NOMO-1 treated with DMSO at 0.1 percent for 48 hours (cell line): Measurements from ENCODE around the gene TMTC4.
"Not testable (repeated sequence)": the region's sequence is repeated elsewhere in the genome, so short reads cannot be mapped to it uniquely, and the experiment has no call there.

Experiments
- DNase-seq: peaks from one replicate; lab custom pipeline; 2025; ENCODE audit not compliant: unreplicated experiment; lab: John Stamatoyannopoulos, UW

Gene TMTC4

GRCh38 chr13:100674572-100674871 lies at the start of gene TMTC4:
Gene TMTC4, minus strand, starts transcription at chr13:100674795. Its CDS starts 4,433 bp downstream, at chr13:100670362.
- DNase-seq, result no peak

- DNase-seq, result no peak
Measured at GRCh38 chr13:100722517-100722916, 47.9 kb upstream of the TMTC4 start.

GRCh38 chr13:100721885-100722512 lies 47.4 kb upstream of the TMTC4 start:
- DNase-seq, result peak; percentile 32

GRCh38 chr13:100715604-100716003 lies 41.0 kb upstream of the TMTC4 start:
- no peak for DNase-seq

GRCh38 chr13:100714478-100714877 lies 39.9 kb upstream of the TMTC4 start:
- DNase-seq, result no peak

GRCh38 chr13:100710176-100710575 lies 35.6 kb upstream of the TMTC4 start:
- no peak for DNase-seq

GRCh38 chr13:100707818-100708740 lies 33.5 kb upstream of the TMTC4 start:
- no peak for DNase-seq

- not testable (repeated sequence) for DNase-seq
Measured at GRCh38 chr13:100698331-100698730, 23.7 kb upstream of the TMTC4 start.

GRCh38 chr13:100695509-100695773 lies 20.8 kb upstream of the TMTC4 start:
- no peak for DNase-seq

- DNase-seq, result no peak
Measured at GRCh38 chr13:100694722-100695508, 20.3 kb upstream of the TMTC4 start.

GRCh38 chr13:100689191-100689590 lies 14.6 kb upstream of the TMTC4 start:
- no peak for DNase-seq

GRCh38 chr13:100680131-100680530 lies 5.5 kb upstream of the TMTC4 start:
- no peak for DNase-seq

GRCh38 chr13:100677128-100677527 lies 2.5 kb upstream of the TMTC4 start:
- DNase-seq, result not testable (repeated sequence)

- DNase-seq, result no peak
Measured at GRCh38 chr13:100675661-100676129, 1.1 kb upstream of the TMTC4 start.

GRCh38 chr13:100674872-100675660 lies 471 bp upstream of the TMTC4 start:
- DNase-seq, result peak; percentile 95

- peak; percentile 75 for DNase-seq
Measured at GRCh38 chr13:100673713-100674571, 653 bp downstream of the TMTC4 start.

- DNase-seq, result no peak
Measured at GRCh38 chr13:100673376-100673712, 1.3 kb downstream of the TMTC4 start.

- DNase-seq, result no peak
Measured at GRCh38 chr13:100671389-100672182, 3.0 kb downstream of the TMTC4 start.

GRCh38 chr13:100668408-100668807 lies 6.2 kb downstream of the TMTC4 start:
- DNase-seq, result no peak
